ENCODE data around the gene SMCO3. TPM values are rescaled to one million over a fixed set of nuclear protein-coding genes. Genes with fewer than 3 reads are reported as not detected.

The SMCO3 gene
- total RNA-seq, 2 donors from 2014 or later, result 1.3 to 4.3 TPM

DNA sequence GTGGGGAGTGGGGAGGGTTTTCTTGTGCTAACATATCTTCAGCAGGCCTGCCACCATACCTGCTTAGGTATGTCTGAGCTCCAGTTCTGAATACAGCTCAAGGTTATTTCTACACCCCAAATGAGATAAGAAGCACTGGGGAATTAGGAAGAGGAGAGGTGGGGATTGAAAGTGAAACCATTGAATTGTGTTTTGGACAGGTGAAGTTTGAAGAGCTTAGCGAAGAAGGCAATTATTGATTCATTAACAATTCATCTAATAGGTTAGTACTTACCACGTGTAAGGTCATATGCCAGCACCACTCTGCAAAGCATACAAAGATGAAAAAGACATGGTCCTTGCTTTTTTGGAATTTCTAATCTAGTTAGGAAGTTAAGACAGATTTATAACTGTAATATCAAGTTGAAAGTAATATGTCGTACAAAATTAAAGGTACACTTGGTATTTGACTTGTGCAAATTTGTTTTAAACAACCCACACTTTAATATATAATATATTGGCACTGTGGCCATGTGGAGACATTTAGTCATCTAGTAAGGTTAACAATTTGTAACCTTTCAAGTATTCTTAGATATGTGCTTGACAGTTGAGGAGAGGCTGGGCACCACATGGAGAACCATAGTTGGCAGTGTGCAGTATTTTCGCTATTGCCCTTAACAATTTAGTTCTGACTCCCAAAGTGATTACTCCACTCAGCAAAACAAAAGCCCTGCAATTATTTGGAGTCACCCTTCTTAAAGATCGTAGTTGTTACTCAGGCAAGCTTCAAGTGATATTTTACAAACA, 3.6 kb downstream of the SMCO3 start:
- Histone ChIP-seq H3K9me3 (no peaks in the 10 kb centered on the region), H3K36me3 (replicated peaks in 1 of 2; ENCODE audit: insufficient read depth in 1 of 2, low read depth in 2 of 2) (no peaks in the 10 kb centered on the region), H3K4me3 (no peak overlapping the region), H3K27ac (no peak overlapping the region), H3K27me3 (no peaks in the 10 kb centered on the region), H3K4me1 (no peaks in the 10 kb centered on the region)
- TF ChIP-seq, protein P1, sequence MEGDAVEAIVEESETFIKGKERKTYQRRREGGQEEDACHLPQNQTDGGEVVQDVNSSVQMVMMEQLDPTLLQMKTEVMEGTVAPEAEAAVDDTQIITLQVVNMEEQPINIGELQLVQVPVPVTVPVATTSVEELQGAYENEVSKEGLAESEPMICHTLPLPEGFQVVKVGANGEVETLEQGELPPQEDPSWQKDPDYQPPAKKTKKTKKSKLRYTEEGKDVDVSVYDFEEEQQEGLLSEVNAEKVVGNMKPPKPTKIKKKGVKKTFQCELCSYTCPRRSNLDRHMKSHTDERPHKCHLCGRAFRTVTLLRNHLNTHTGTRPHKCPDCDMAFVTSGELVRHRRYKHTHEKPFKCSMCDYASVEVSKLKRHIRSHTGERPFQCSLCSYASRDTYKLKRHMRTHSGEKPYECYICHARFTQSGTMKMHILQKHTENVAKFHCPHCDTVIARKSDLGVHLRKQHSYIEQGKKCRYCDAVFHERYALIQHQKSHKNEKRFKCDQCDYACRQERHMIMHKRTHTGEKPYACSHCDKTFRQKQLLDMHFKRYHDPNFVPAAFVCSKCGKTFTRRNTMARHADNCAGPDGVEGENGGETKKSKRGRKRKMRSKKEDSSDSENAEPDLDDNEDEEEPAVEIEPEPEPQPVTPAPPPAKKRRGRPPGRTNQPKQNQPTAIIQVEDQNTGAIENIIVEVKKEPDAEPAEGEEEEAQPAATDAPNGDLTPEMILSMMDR (IDR thresholded peaks at IDR 0.05), result no peak
- TF ChIP-seq POLR2A (IDR thresholded peaks at IDR 0.05), result no peak
- intact Hi-C loops (cut with DNase I), result no loop called here
- no peak for DNase-seq
- no peak for ATAC-seq
- WGBS, 2 donors, result 62 to 71% methylated on average over 5 of the region's 5 CpGs

DNA sequence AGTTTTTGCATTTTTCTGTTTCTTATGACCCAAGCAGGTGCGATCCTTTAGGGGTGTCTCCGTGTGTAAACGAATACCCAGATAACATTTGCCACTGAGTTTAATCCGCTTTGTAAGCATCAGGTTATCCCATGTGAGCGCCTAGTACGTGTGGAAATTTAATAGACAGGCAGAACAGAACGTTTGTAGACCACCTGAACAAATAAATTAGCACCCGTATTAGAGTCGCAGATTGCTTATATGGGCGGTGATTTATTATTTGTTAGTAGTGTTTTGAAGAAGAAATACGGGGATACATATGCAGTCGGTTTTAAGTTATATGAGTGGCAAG, 10.2 kb downstream of the SMCO3 start:
- Histone ChIP-seq H3K9me3 (no peaks in the 10 kb centered on the region), H3K27me3 (no peaks in the 10 kb centered on the region), H3K27ac (peak overlapping the region; percentile 64 to 91 (median 87)), H3K4me1 (peaks cover 14% of the 10 kb centered on the region), H3K36me3 (replicated peaks in 1 of 2; ENCODE audit: insufficient read depth in 1 of 2, low read depth in 2 of 2) (peaks cover 0 to 2% of the 10 kb centered on the region in 2 donors), H3K4me3 (peak overlapping the region in 1 of 2 donors; percentile 86)
- peak; percentile 13 for ATAC-seq
- intact Hi-C loops (cut with DNase I), result no loop called here
- TF ChIP-seq, protein P1 (IDR thresholded peaks at IDR 0.05), result no peak
- TF ChIP-seq POLR2A (IDR thresholded peaks at IDR 0.05), result no peak
- WGBS, 2 donors, result 0 to 1% methylated on average over 12 of the region's 12 CpGs
- no peak for DNase-seq

DNA sequence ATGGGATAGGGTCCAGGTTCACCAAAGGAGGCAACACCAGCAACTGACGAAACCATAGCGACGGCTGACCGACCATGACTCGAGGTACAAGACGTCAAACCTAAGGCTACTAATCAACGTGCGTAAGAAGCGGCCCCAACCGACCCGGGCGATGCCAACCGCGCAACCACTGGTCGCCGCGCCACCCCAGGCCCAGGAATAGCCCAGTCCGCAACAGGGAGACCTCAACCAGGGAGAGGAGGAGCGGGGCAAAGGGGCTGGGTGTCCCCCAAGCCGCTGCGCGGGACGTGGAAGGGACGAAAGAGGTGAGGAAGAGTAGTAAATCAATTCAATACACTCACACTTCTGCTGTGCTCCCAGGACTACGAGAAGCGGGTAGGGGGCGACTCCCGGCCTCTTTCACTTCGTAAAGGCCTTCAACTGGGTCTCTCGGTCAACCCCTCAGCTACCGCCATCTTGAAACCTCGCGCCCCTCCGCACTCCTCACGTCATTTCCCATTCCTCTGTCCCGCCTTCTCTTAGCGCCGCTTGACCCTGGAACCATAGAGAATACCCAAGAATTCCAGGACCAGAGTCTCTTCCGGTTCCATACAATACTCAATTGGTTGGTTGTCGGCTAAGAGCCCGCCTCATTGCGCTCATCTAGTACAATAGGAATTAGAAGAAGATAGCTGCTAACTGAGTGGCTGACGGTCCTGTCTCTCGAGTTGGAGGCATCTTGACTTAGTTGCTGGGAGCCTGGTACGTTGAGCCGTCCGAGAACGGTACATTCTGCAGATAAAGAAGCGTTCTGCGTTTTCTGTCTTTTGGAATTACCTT, 10.8 kb downstream of the SMCO3 start, which contains the start of the genes C12orf60 and WBP11:
Gene C12orf60, plus strand, starts transcription at position 660 of the 819 bp plus-strand sequence. CDS start 19,266 bp downstream, outside the sequence.
Gene WBP11, minus strand, starts transcription at position 468 of the 819 bp plus-strand sequence. CDS start 2,095 bp downstream, outside the sequence.
- peaks cover 14% of the 10 kb centered on the region for H3K4me1 ChIP-seq
- DNase-seq (peak; percentile 93 to 99 (median 96)), ATAC-seq (peak; percentile 100)
- TF ChIP-seq, protein P1 (IDR thresholded peaks at IDR 0.05), result peak in 1 of 7 experiments; percentile 5
- TF ChIP-seq POLR2A (IDR thresholded peaks at IDR 0.05), result peak; percentile 37 to 80 (median 80)
- peak within 1 kb of the TSS; percentile 85 to 91 (median 88) for H3K27ac ChIP-seq
- H3K4me3 ChIP-seq, result peak within 1 kb of the TSS; percentile 74 to 86
- H3K9me3 ChIP-seq, result no peaks in the 10 kb centered on the region
- no peaks in the 10 kb centered on the region for H3K27me3 ChIP-seq
- peaks cover 0 to 3% of the 10 kb centered on the region in 2 donors for H3K36me3 ChIP-seq (replicated peaks in 1 of 2; ENCODE audit: insufficient read depth in 1 of 2, low read depth in 2 of 2)
- 0% methylated on average over 48 to 49 of the region's 50 CpGs for WGBS, 2 donors
- intact Hi-C loops (cut with DNase I), result no loop called here

DNA sequence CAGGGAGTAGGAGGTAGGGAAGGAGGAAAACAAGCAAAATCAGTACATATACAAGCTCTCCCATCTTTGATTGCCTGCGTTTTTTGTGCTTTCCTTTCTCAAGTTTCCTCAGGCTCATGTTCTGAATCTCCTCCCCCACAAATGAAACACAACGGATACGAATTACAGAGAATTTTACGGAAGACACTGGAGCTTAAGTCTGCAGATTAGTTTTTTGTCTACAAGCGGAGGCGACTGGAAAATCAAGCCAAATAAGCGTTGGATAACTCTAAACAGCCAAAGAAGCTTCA, 11.3 kb downstream of the SMCO3 start:
- ATAC-seq (no peak), DNase-seq (no peak)
- intact Hi-C loops (cut with DNase I), result no loop called here
- no peaks in the 10 kb centered on the region for H3K9me3 ChIP-seq
- peaks cover 14% of the 10 kb centered on the region for H3K4me1 ChIP-seq
- H3K27me3 ChIP-seq, result no peaks in the 10 kb centered on the region
- H3K4me3 ChIP-seq, result peak overlapping the region; percentile 74 to 86
- peak overlapping the region in 3 of 4 donors; percentile 85 to 91 (median 89) for H3K27ac ChIP-seq
- peaks cover 0 to 7% of the 10 kb centered on the region in 2 donors for H3K36me3 ChIP-seq (replicated peaks in 1 of 2; ENCODE audit: insufficient read depth in 1 of 2, low read depth in 2 of 2)
- no peak for TF ChIP-seq POLR2A (IDR thresholded peaks at IDR 0.05)
- TF ChIP-seq, protein P1 (IDR thresholded peaks at IDR 0.05), result no peak
- 0 to 1% methylated on average over 7 of the region's 7 CpGs for WGBS, 2 donors
